Stimulated activated naive CD8-positive, alpha-beta T cell treated with anti-CD3 and anti-CD28 coated beads, Interleukin-15, amount 100 ng/mL, for 72 hours (primary cell): ENCODE measurements around the gene MT1E.
"Not testable (repeated sequence)": the region's sequence is repeated elsewhere in the genome, so short reads cannot be mapped to it uniquely, and the experiment has no call there.

Experiments used
- ATAC-seq: fragments of 150-1000 bp; cut with Tn5 transposase; 2 replicates; pipeline ENCODE4 v1.10.0; 2021; ENCODE audit warnings: mild to moderate bottlenecking, moderate library complexity
- DNase-seq, 2 donors: peaks; one replicate each; pipeline ENCODE4 v3.0.0; 2021 to 2022
- H3K27ac Mint-ChIP-seq, 2 donors: one replicate each; pipeline ENCODE4 v1.8.0; 2022; ENCODE audit warnings: mild to moderate bottlenecking in 2 of 2, mixed read lengths in 2 of 2, moderate library complexity in 2 of 2
- H3K27me3 Mint-ChIP-seq: one replicate; pipeline ENCODE4 v1.8.0; 2022; ENCODE audit warnings: mixed read lengths
- H3K4me1 Mint-ChIP-seq: one replicate; pipeline ENCODE4 v1.8.0; 2022; ENCODE audit warnings: mild to moderate bottlenecking, mixed read lengths
- H3K4me3 Mint-ChIP-seq, 2 donors: one replicate each; pipeline ENCODE4 v1.8.0; 2022; ENCODE audit warnings: mild to moderate bottlenecking in 2 of 2, mixed read lengths in 2 of 2, moderate library complexity in 1 of 2
- H3K9me3 Mint-ChIP-seq, 2 donors: one replicate each; pipeline ENCODE4 v1.8.0; 2022; ENCODE audit warnings: mixed read lengths in 2 of 2

Gene MT1E

GRCh38 chr16:56645311-56645710 lies 19.7 kb downstream of the MT1E start:
- H3K27ac Mint-ChIP-seq, result no peak overlapping the region
- no peak for DNase-seq
- H3K9me3 Mint-ChIP-seq, result no peaks in the 10 kb centered on the region
- peaks cover 24% of the 10 kb centered on the region for H3K4me1 Mint-ChIP-seq
- H3K27me3 Mint-ChIP-seq, result peaks cover 53% of the 10 kb centered on the region
- ATAC-seq, result no peak
- no peak overlapping the region for H3K4me3 Mint-ChIP-seq

GRCh38 chr16:56645838-56646237 lies 20.3 kb downstream of the MT1E start:
- H3K4me1 Mint-ChIP-seq, result peaks cover 24% of the 10 kb centered on the region
- no peak for DNase-seq
- H3K4me3 Mint-ChIP-seq, result no peak overlapping the region
- H3K27me3 Mint-ChIP-seq, result peaks cover 48% of the 10 kb centered on the region
- ATAC-seq, result no peak
- no peaks in the 10 kb centered on the region for H3K9me3 Mint-ChIP-seq
- no peak overlapping the region for H3K27ac Mint-ChIP-seq

GRCh38 chr16:56647641-56648431 lies 22.3 kb downstream of the MT1E start:
- Mint-ChIP-seq H3K27me3 (peaks cover 61% of the 10 kb centered on the region), H3K9me3 (no peaks in the 10 kb centered on the region), H3K27ac (no peak overlapping the region), H3K4me1 (peaks cover 18% of the 10 kb centered on the region), H3K4me3 (no peak overlapping the region)
- no peak for ATAC-seq
- no peak for DNase-seq

DNA sequence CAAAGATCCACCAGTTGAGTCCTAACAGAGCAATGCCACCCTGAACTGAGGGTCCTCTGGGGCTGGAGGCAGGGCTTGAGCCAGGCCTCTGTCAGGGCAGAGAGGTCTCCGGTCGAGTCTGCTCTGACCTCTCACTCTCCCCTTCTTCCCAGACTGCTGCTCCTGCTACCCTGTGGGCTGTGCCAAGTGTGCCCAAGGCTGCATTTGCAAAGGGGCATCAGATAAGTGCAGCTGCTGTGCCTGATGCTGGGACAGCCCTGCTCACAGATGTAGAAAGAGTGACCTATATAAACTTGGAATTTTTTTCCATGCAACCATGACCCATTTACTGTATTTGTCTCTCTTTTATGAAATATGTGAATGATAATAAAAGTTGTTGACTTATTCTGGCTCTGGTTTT lies 23.7 kb downstream of the MT1E start:
- Mint-ChIP-seq H3K27ac (no peak overlapping the region), H3K4me3 (no peak overlapping the region), H3K4me1 (peaks cover 3% of the 10 kb centered on the region), H3K27me3 (peaks cover 58% of the 10 kb centered on the region), H3K9me3 (no peaks in the 10 kb centered on the region)
- no peak for ATAC-seq
- no peak for DNase-seq

DNA sequence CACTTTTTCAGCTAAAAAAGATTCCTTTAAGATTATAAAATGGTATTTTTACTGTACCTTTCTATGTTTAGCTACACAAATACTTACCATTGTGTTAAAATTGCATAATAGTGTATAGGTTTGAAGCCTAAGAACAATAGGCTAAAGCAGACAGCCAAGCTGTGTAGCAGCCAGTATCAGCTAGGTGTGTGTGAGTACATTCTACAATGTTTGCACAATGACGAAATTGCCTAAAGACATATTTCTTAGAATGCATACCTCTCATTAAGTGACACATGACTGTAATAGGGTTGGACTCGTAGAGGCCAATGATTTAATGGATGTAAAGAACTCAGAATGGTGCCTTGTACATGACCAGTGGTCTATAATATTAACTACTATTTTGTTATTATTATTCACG lies 24.2 kb downstream of the MT1E start:
- Mint-ChIP-seq H3K27ac (no peak overlapping the region), H3K27me3 (peaks cover 53% of the 10 kb centered on the region), H3K4me1 (no peaks in the 10 kb centered on the region), H3K4me3 (no peak overlapping the region), H3K9me3 (no peaks in the 10 kb centered on the region)
- DNase-seq, result no peak
- no peak for ATAC-seq

DNA sequence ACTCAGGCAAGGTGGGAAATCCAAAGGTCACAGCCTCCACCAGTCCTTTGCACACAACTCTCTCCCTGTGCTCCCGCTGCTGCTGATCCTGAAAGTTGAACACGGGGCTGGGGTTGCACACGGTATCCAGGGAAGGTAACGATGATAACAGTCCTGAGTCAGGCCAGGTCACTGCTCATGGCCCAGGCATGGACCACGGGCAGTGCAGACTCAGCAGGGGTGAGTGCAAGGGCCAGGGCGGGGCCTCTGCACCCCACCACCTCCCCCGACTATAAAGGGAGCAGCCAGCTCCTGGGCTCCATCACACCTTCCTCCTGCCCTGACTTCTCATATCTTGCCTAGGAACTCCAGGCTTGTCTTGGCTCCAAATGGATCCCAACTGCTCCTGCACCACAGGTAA lies 26.0 kb downstream of the MT1E start, which contains the start of gene MT1B:
MT1B (plus strand) TSS at position 301 of the 400 bp plus-strand sequence; CDS start at position 369, 68 bp downstream.
- Mint-ChIP-seq H3K27ac (peak within 1 kb of the TSS in 1 of 2 donors; percentile 44), H3K4me1 (no peaks in the 10 kb centered on the region)
- peak; percentile 28 for ATAC-seq

GRCh38 chr16:56652600-56652999 lies 27.0 kb downstream of the MT1E start:
- ATAC-seq (no peak), DNase-seq (no peak)
- Mint-ChIP-seq H3K4me3 (no peak overlapping the region), H3K27ac (no peak overlapping the region), H3K9me3 (no peaks in the 10 kb centered on the region), H3K27me3 (peaks cover 44% of the 10 kb centered on the region), H3K4me1 (peaks cover 6% of the 10 kb centered on the region)

More for the DNA sequence above, 26.0 kb downstream of the MT1E start, which contains the start of gene MT1B:
- Mint-ChIP-seq H3K4me3 (no peak within 1 kb of the TSS), H3K27me3 (peaks cover 52% of the 10 kb centered on the region), H3K9me3 (no peaks in the 10 kb centered on the region)
- no peak for DNase-seq

GRCh38 chr16:56653218-56653617 lies 27.6 kb downstream of the MT1E start:
- H3K9me3 Mint-ChIP-seq, result no peaks in the 10 kb centered on the region
- H3K27ac Mint-ChIP-seq, result no peak overlapping the region
- peaks cover 8% of the 10 kb centered on the region for H3K4me1 Mint-ChIP-seq
- ATAC-seq, result no peak
- peaks cover 38% of the 10 kb centered on the region for H3K27me3 Mint-ChIP-seq
- H3K4me3 Mint-ChIP-seq, result no peak overlapping the region
- no peak for DNase-seq

GRCh38 chr16:56657555-56658326 lies 32.2 kb downstream of the MT1E start, which contains the start of gene MT1F:
TSS of gene MT1F (plus strand) at chr16:56657959. CDS start at chr16:56658059, 100 bp downstream.
- H3K27me3 Mint-ChIP-seq, result peaks cover 5% of the 10 kb centered on the region
- ATAC-seq, result peak; percentile 80
- peak within 1 kb of the TSS; percentile 77 to 91 for H3K27ac Mint-ChIP-seq
- DNase-seq, result peak; percentile 43 to 80
- H3K4me1 Mint-ChIP-seq, result peaks cover 36% of the 10 kb centered on the region
- no peaks in the 10 kb centered on the region for H3K9me3 Mint-ChIP-seq
- H3K4me3 Mint-ChIP-seq, result peak within 1 kb of the TSS; percentile 96 to 97

DNA sequence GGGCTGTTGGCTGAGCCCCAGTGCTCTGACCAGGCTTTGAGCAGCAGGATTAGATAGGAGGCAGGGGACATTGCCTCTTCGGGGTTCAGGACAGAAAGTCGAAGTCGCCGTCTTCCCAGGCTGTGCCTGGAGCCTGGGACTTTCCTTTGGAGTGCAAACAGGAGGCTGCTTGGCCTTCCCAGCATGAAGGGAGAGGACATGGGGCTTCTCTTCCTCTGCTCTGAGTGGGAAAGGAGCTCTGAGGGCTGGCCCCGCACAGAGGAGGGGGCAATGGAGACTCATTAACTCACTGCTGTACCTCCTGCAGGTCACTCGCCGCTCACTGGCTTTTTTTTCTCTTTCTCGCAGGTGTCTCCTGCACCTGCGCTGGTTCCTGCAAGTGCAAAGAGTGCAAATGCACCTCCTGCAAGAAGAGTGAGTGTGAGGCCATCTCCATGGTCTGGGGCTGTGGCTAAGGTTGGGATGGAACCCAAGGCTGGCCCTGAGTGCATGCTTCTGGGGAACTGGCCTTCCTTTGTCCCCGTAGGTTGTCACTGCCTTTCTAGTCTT lies 32.8 kb downstream of the MT1E start:
- H3K4me3 Mint-ChIP-seq, result peak overlapping the region; percentile 96 to 97
- no peaks in the 10 kb centered on the region for H3K27me3 Mint-ChIP-seq
- no peaks in the 10 kb centered on the region for H3K9me3 Mint-ChIP-seq
- H3K4me1 Mint-ChIP-seq, result peaks cover 39% of the 10 kb centered on the region
- H3K27ac Mint-ChIP-seq, result peak overlapping the region in 1 of 2 donors; percentile 77
- no peak for DNase-seq
- ATAC-seq, result no peak

DNA sequence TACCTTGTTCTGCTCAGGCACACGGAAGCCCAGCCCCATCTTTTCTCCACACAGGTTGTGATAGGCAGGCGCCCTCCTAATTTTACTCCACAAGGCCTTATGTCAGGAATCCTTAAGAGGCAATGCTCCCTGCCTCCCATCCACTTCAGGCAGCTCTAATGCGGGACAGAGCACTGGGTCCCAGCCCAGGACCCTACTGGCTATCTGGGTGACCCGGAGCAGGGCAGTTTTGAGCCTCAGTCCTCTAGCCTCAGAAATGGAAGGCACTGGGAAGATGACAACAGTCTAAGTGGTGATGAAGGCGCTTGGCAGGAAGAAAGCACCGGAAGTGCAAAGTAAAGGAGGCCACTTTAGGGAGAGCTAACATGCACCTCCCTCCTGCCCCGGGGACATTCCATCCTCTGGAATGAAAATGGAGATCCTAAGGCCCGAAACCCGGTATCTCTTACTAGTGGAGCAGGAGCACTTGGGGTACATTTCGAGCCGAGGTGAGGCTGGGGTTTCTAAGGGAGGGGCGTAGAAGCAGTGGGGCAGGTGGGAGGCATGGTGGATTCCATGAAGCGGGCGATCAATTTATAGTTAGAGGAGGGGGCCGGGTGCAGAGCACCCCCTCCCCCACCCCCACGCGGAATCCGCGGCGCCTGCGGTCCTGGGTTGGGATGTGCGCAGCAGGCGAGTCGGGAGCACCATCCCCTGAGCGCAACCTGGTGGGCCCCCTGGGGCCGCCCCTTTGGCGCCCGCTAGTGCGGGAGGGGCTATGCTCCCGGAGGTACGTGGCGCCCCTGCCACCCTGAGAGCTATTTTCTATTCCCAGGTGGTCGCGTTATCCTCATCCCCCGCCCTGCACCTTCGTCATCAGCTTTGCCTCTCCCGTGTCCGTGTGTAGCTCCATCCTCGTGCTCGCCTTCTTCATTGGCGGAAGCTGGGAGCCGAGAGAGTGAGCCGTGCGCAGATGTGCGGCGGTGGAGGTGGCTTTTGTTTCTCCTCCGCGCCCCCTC lies 37.1 kb downstream of the MT1E start:
- Mint-ChIP-seq H3K9me3 (no peaks in the 10 kb centered on the region), H3K4me3 (peak overlapping the region; percentile 94), H3K4me1 (peaks cover 40% of the 10 kb centered on the region), H3K27me3 (peaks cover 24% of the 10 kb centered on the region), H3K27ac (peak overlapping the region; percentile 95 to 97)
- peak in 1 of 2 donors; percentile 47 for DNase-seq
- ATAC-seq, result peak; percentile 61

GRCh38 chr16:56664506-56664905 lies 38.9 kb downstream of the MT1E start:
- H3K4me3 Mint-ChIP-seq, result no peak overlapping the region
- no peak for ATAC-seq
- no peak overlapping the region for H3K27ac Mint-ChIP-seq
- H3K27me3 Mint-ChIP-seq, result peaks cover 42% of the 10 kb centered on the region
- peaks cover 44% of the 10 kb centered on the region for H3K4me1 Mint-ChIP-seq
- no peak for DNase-seq
- H3K9me3 Mint-ChIP-seq, result no peaks in the 10 kb centered on the region

GRCh38 chr16:56665286-56666261 lies 40.0 kb downstream of the MT1E start:
- not testable (repeated sequence) for H3K4me3 Mint-ChIP-seq, ATAC-seq, H3K9me3 Mint-ChIP-seq, H3K27ac Mint-ChIP-seq, DNase-seq
- peaks cover 53% of the 10 kb centered on the region for H3K27me3 Mint-ChIP-seq
- peaks cover 51% of the 10 kb centered on the region for H3K4me1 Mint-ChIP-seq
